ENCODE results near the gene RPP30. TPM values are rescaled to one million over a fixed set of nuclear protein-coding genes. Genes with fewer than 3 reads are reported as not detected.

Gene RPP30
- total and polyA plus RNA-seq, 9 of the 15 experiments (the other 6 are each of a cell fraction or from before 2014, with no cell fraction given) = 37.3 to 170 (median 69.1) TPM

GRCh38 chr10:90935581-90936275, 64.0 kb downstream of the RPP30 start:
- Histone ChIP-seq H3K4me1 (replicated peaks in 1 of 2; ENCODE audit: control insufficient read depth in 2 of 2, insufficient read depth in 2 of 2, low read length in 2 of 2) (no peaks in the 10 kb centered on the region; a peak in 1 of 5 replicates), H3K9ac (ENCODE audit: insufficient read depth in 1 of 2, low read depth in 2 of 2, low read length in 2 of 2) (no peak overlapping the region), H3K79me2 (ENCODE audit: control insufficient read depth, insufficient read depth, low read length) (no peaks in the 10 kb centered on the region), H3K4me2 (ENCODE audit: insufficient read depth, low read length) (no peak overlapping the region), H3K9me1 (ENCODE audit: control insufficient read depth, insufficient read depth, low read length) (no peaks in the 10 kb centered on the region), H3K9me3 (replicated peaks; ENCODE audit: control insufficient read depth, insufficient read depth, low read depth, low read length) (no peaks in the 10 kb centered on the region), H3K36me3 (ENCODE audit: control insufficient read depth, insufficient read depth, low read length) (no peaks in the 10 kb centered on the region), H3K27me3 (ENCODE audit: control insufficient read depth in 2 of 2, insufficient read depth in 2 of 2, low read length in 2 of 2) (no peaks in the 10 kb centered on the region; a peak in 2 of 5 replicates), H3K27ac (ENCODE audit: extremely low read depth, low read depth, low read length) (no peak overlapping the region), H2AFZ (ENCODE audit: low read depth, low read length) (no peak overlapping the region), H4K20me1 (replicated peaks; ENCODE audit: control insufficient read depth, insufficient read depth, low read length) (no peaks in the 10 kb centered on the region), H3K4me3 (no peak overlapping the region)
- DNase-seq (ENCODE audit: extremely low read depth in 1 of 4, low spot score in 3 of 4) (no peak), ATAC-seq (no peak), FAIRE-seq (no peak)
- in situ Hi-C loops (cut with MboI) (no loop called here), intact Hi-C loops (cut with micrococcal nuclease) (no loop called here)
- ChIA-PET POLR2A (no interaction called here), CTCF (ENCODE audit: low intra/inter-chr PET ratio) (no interaction called here)
- BruUV-seq (replicated peaks) = no TSS peak
- TF ChIP-seq MTA2 (IDR thresholded peaks at IDR 0.05; ENCODE audit: low read depth) (no peak), RBM15 (IDR thresholded peaks at IDR 0.05; ENCODE audit: insufficient read depth, low read length) (no peak), HDGF (IDR thresholded peaks at IDR 0.05) (no peak), COPS2 (conservative IDR thresholded peaks at IDR 0.05) (no peak), RFX7 (CRISPR knock-in tag; IDR thresholded peaks at IDR 0.05) (no peak), GATA2 (CRISPR knock-in tag; IDR thresholded peaks at IDR 0.05) (no peak), ERF (CRISPR knock-in tag; IDR thresholded peaks at IDR 0.05) (no peak), HINFP (tag; conservative IDR thresholded peaks at IDR 0.05; ENCODE audit: low read depth) (no peak), CREB3 (tag; conservative IDR thresholded peaks at IDR 0.05; ENCODE audit: low read depth) (no peak), NFXL1 (CRISPR knock-in tag; IDR thresholded peaks at IDR 0.05) (no peak), MXD1 (CRISPR knock-in tag; IDR thresholded peaks at IDR 0.05; ENCODE audit: borderline replicate concordance, poor library complexity, severe bottlenecking) (no peak), STAT5B (CRISPR knock-in tag; IDR thresholded peaks at IDR 0.05) (no peak), ZNF41 (CRISPR knock-in tag; conservative IDR thresholded peaks at IDR 0.05) (no peak), DIDO1 (tag; IDR thresholded peaks at IDR 0.05; ENCODE audit: low read depth) (no peak), ZKSCAN1 (IDR thresholded peaks at IDR 0.05; ENCODE audit: low read depth, low read length) (no peak), ZNF561 (CRISPR knock-in tag; conservative IDR thresholded peaks at IDR 0.05) (no peak), CHD2 (IDR thresholded peaks at IDR 0.05; ENCODE audit: low read depth, low read length) (no peak)
- TF ChIP-seq, protein P1, sequence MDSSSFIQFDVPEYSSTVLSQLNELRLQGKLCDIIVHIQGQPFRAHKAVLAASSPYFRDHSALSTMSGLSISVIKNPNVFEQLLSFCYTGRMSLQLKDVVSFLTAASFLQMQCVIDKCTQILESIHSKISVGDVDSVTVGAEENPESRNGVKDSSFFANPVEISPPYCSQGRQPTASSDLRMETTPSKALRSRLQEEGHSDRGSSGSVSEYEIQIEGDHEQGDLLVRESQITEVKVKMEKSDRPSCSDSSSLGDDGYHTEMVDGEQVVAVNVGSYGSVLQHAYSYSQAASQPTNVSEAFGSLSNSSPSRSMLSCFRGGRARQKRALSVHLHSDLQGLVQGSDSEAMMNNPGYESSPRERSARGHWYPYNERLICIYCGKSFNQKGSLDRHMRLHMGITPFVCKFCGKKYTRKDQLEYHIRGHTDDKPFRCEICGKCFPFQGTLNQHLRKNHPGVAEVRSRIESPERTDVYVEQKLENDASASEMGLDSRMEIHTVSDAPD (CRISPR knock-in tag; IDR thresholded peaks at IDR 0.05) = no peak
- 0% methylated on average over 5 of the region's 5 CpGs for WGBS (ENCODE audit: insufficient coverage, low coverage, missing lambda C conversion rate)

Measured in K562 (cell line).